IMR-90 (cell line): ENCODE data around the gene MAML1.

Experiments
- BHLHE40 ChIP-seq: fragments of 150-350 bp; IDR thresholded peaks from 2 replicates; pipeline ENCODE4 v1.6.1; 2016; ENCODE audit warnings: mild to moderate bottlenecking, low read depth, low read length
- CEBPB ChIP-seq: IDR thresholded peaks from 2 replicates; pipeline ENCODE4 v1.6.1; 2012; ENCODE audit warnings: low read depth, low read length, improper control_type of control experiment
- CHD1 ChIP-seq: IDR thresholded peaks from 2 replicates; pipeline ENCODE4 v1.6.1; 2012; ENCODE audit warnings: low read depth, low read length, improper control_type of control experiment
- ELK1 ChIP-seq: fragments of 150-350 bp; IDR thresholded peaks from 2 replicates; pipeline ENCODE4 v1.6.1; 2016; ENCODE audit warnings: low read depth, mild to moderate bottlenecking, low read length, moderate library complexity, borderline replicate concordance
- MAFK ChIP-seq: IDR thresholded peaks from 2 replicates; pipeline ENCODE4 v1.6.1; 2012; ENCODE audit warnings: low read depth, low read length, improper control_type of control experiment
- MXI1 ChIP-seq: IDR thresholded peaks from 2 replicates; pipeline ENCODE4 v1.6.1; 2012; ENCODE audit warnings: low read depth, mild to moderate bottlenecking, low read length, moderate library complexity, borderline replicate concordance
- POLR2A ChIP-seq: IDR thresholded peaks from 2 replicates; pipeline ENCODE4 v1.6.1; 2012; ENCODE audit warnings: mild to moderate bottlenecking, low read depth, low read length
- RAD21 ChIP-seq: IDR thresholded peaks from 2 replicates; pipeline ENCODE4 v1.6.1; 2012; ENCODE audit warnings: low read length, improper control_type of control experiment
- RFX5 ChIP-seq: IDR thresholded peaks from 2 replicates; pipeline ENCODE4 v1.8.0; 2012; ENCODE audit warnings: low read depth, mild to moderate bottlenecking, low read length, moderate library complexity
- TF ChIP-seq, protein P1 (sequence below): conservative IDR thresholded peaks from 2 replicates; pipeline ENCODE4 v1.5.1; 2012; ENCODE audit warnings: mild to moderate bottlenecking, low read depth, low read length, improper control_type of control experiment
- TF ChIP-seq, protein P2 (sequence below): fragments of 150-350 bp; IDR thresholded peaks from 2 replicates; pipeline ENCODE4 v1.6.1; 2017; ENCODE audit warnings: mild to moderate bottlenecking, antibody characterized with exemption, low read length, low read depth

- TF ChIP-seq, protein P1, sequence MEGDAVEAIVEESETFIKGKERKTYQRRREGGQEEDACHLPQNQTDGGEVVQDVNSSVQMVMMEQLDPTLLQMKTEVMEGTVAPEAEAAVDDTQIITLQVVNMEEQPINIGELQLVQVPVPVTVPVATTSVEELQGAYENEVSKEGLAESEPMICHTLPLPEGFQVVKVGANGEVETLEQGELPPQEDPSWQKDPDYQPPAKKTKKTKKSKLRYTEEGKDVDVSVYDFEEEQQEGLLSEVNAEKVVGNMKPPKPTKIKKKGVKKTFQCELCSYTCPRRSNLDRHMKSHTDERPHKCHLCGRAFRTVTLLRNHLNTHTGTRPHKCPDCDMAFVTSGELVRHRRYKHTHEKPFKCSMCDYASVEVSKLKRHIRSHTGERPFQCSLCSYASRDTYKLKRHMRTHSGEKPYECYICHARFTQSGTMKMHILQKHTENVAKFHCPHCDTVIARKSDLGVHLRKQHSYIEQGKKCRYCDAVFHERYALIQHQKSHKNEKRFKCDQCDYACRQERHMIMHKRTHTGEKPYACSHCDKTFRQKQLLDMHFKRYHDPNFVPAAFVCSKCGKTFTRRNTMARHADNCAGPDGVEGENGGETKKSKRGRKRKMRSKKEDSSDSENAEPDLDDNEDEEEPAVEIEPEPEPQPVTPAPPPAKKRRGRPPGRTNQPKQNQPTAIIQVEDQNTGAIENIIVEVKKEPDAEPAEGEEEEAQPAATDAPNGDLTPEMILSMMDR = no peak
- TF ChIP-seq BHLHE40 (peak; percentile 26; the same call in 1 of the 2 replicates), RFX5 (no peak), POLR2A (peak; percentile 54; the same call in 1 of the 2 replicates), ELK1 (no peak), CHD1 (no peak), CEBPB (no peak), MAFK (peak; percentile 33; the same call in 1 of the 2 replicates), MXI1 (no peak), RAD21 (no peak)
- TF ChIP-seq, protein P2, sequence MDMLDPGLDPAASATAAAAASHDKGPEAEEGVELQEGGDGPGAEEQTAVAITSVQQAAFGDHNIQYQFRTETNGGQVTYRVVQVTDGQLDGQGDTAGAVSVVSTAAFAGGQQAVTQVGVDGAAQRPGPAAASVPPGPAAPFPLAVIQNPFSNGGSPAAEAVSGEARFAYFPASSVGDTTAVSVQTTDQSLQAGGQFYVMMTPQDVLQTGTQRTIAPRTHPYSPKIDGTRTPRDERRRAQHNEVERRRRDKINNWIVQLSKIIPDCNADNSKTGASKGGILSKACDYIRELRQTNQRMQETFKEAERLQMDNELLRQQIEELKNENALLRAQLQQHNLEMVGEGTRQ = peak; percentile 89
Measured at GRCh38 chr5:179819296-179820126, 86.9 kb downstream of the MAML1 start.
